ENCODE results near the gene SH3PXD2B. TPM values are rescaled to one million over a fixed set of nuclear protein-coding genes. Genes with fewer than 3 reads are reported as not detected.

Gene SH3PXD2B
- polyA plus RNA-seq, 1 donor: 33.0 TPM

- DNase-seq: peak; percentile 47
These were observed 16.6 kb downstream of the SH3PXD2B start for GRCh38 chr5:172437445-172438318.

- DNase-seq: no peak
These were observed 17.4 kb downstream of the SH3PXD2B start for GRCh38 chr5:172436879-172437369.

DNA sequence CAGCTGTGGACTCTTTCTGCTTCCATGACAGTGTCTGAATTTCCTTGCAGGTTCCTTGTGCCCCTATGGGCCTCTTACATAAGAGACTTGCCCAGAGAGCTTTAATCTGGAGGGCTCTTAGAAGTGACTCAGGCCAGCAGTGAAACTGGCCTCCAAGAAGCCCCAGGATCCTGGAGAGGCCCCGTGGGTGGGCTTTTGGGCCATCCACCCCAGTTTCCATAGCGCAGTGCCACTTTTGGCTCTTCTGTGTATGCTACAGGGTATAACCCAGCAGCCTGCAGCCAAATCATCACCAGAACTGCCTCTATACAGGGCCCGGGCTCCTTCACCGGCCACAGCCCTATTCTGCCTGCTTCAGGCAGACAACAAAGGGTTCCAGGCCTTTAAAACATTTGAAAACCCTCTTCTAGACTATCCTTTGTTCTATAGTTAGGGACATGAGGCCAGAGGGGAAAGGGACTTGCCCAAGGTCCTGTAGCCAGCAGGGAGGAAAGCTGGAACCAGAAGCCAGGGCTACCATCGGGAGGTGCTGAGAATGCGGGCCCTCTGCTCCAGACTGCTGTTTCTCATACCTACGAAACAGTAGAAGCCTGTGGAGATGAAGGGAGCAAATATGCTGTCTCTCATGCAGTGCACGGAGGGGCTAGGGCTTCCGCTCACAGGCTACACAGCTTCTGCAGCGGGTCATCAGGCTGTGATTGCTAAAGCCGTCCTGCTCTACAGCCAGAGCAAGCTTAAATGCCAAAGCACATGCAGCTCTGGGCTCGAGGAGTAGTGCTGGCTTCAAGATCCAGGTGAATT lies 18.0 kb downstream of the SH3PXD2B start:
- DNase-seq: no peak

- DNase-seq: no peak
These were observed 18.8 kb downstream of the SH3PXD2B start for GRCh38 chr5:172435362-172436077.

- DNase-seq: no peak
These were observed 20.1 kb downstream of the SH3PXD2B start for GRCh38 chr5:172434251-172434650.

DNA sequence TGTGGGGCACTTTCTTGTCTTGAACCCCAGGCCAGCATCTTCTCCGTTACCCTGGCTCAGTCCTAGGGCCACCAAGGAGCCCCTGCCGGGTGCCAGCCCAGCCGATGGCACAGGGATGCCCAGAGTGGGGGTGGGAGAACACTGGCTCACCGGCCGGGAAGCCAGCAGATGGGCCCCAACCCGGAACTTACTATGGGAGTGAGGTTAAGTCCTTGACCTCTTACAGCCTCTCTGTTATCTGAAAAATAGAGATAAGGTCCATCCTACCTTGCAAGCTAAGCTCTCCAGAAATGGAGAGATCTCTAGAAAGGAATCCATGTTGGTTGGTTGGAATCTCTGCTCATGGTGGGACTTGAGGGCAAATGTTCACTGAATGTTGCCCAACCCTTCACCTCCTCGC lies 20.8 kb downstream of the SH3PXD2B start:
- DNase-seq: no peak

DNA sequence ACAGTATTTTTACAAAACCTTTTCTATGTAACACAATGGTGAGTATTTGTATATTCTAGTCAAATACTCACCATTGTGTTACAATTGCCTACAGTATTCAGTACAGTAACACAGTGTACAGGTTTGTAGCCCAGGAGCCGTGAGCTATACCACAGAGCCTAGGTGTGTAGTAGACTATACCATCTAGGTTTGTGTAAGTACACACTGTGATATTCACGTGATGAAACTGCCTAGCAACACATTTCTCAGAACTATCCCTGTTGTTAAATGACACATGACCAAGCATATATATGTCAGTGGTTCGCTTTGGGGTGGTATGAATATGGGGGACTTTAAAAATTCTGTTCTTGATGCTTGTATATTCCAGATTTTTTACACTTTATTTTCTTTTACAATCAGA lies 21.3 kb downstream of the SH3PXD2B start:
- no peak for DNase-seq

- no peak for DNase-seq
These were observed 24.0 kb downstream of the SH3PXD2B start for GRCh38 chr5:172430354-172430753.

- DNase-seq: no peak
These were observed 25.0 kb downstream of the SH3PXD2B start for GRCh38 chr5:172429201-172429940.

DNA sequence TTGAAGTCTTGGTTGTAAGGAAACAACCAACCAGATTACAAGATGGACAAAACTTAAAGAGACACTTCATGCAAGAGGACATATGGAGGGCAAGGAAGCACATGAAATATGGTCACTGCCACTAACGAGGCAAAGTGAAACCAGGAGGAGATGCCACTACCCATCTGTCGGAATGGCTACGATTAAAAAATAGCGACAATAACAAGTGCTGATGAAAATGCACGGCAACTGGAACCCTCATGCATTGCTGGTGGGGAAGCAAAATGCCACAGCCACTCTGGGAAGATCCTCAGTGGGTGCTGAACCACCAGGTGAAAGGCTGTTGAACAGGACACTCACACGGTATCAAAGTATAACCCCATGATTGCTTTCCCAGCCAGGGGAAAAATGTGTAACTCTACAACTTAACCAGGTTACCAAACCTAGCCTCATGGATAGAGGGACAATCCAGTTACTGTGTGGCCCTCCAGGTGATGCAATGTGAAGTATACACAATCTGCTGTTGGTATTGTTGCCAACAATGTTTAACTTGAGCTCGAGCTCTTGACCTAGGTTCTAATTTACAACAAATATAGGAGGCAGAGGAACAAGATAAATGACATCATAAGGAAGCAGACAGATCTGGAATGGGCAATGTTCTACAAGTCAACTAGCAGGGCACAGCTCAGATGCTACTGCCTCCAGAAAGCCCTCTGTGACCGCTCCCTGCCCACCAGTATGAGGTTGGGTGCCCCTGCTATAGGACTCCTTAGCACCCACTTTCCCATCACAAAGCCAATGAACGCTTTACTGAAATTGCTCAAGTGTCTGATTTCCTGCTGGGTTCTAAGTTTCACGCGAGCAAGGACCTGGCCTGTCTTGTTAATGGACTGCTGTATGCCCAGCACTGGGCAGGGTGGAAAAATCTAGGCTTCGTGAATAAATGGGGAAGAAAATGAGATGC lies 25.8 kb downstream of the SH3PXD2B start:
- no peak for DNase-seq

- DNase-seq: no peak
These were observed 27.1 kb downstream of the SH3PXD2B start for GRCh38 chr5:172427202-172427601.

DNA sequence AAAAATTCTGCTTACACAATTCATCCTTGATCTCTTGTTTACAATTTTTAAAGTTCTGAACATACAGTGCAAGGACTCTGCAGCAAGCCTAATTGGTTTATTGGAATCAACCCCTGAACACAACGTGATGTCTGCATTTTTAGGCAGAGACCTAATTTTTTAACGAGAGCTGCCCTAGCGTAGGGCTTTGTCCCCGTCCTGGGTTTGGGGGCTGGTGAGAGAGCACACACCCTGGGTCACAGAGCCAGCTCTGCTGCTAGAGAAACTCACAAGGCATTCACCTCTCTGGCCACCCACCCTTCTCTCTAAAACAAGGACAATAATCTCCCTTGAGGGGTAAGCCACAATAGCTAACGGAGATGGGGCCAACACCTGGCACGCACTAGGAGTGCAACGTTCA lies 28.2 kb downstream of the SH3PXD2B start:
- DNase-seq: no peak

DNA sequence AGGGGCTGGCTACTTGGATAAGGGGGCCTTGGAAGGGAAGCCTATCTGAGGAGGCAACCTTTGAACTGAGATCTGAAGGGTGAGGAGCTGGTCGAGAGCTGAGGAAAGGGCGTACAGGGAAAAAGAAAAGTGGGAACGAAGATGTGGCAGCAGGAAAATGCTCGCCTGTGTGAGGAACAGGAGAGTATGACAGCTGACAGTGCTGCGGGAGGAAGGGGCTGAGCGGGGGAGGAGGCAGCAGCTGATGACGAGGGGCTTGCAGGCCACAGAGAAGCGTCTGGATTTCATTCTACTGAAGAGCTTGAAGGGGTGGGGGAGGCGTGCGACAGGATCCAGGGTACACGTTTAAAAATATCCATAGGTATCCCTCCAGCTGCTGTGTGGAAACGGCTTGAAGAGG lies 28.9 kb downstream of the SH3PXD2B start:
- no peak for DNase-seq

DNA sequence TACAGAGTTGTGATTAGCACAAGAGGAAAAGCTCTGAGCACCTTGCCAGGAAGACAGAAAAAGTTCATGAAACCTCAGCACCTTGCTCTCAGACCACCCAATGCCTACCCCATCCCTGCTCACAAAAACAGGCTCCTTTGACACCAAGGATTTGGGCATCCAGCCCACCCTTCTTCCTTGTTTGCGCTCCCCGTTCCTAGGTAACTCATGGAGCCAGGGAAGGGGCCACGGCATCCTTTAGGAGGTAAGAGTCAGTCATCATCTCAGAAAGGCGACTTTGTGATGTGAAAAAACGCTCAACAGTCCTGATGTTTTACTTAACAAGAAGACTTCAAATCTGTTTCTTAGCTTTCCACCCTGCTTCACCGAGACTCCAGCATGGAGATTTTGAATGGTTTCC lies 29.5 kb downstream of the SH3PXD2B start:
- DNase-seq: no peak

- no peak for DNase-seq
These were observed 30.2 kb downstream of the SH3PXD2B start for GRCh38 chr5:172424111-172424490.

GRCh38 chr5:172423379-172424110 lies 30.8 kb downstream of the SH3PXD2B start:
- DNase-seq: no peak

GRCh38 chr5:172422255-172422654 lies 32.1 kb downstream of the SH3PXD2B start:
- no peak for DNase-seq

DNA sequence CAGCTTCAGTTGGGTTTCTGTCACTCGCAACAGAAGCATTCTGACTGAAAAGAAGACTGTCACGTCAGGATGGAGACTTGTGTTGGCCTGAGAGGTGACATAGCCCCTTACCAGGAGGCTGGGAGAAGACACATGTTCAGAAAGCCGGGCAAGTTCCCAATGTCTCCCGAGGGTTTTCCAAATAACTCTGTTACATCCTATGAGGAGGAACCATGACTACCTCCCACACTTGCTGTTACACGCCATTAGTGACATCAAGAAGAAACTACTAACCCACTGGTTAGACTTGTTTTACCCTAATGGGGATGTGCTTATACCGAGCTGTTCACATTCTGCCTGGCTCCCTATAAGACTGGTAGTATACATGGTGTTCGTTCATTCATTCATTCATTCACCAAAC lies 33.3 kb downstream of the SH3PXD2B start:
- no peak for DNase-seq

DNA sequence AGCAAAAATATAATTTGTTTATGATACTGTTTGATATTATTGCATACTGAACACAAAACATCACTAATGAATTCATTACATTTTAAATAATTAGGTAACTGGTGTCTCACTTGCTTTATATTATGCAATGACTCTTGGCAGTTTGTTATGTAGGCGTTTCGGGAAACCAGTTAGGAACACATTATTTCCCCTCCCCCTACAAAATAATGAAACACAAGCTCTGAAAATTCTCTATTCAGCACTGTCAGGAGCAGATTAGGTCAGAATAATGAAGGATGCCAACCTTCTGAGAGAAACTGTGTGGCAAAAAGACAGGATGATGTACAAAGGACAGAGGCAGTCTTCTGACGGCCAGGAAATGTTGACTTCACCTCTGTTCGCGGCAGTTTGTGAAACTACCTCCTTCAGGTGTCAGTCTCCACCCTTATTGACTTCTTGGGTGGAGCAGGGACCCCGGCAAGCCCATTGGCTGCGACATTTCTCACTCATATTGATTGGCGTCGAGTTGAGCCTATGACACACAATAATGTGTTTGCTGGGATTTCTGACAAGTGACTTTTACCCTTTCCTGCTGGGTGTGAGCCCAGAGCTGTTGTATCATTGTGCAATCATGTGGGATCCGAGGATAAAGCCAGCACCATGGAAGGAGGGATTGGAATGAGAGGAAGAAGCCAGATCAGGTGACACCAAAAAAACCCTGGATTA lies 33.9 kb downstream of the SH3PXD2B start:
- DNase-seq: no peak
